Stimulated activated memory B cell treated with anti-CD40 and anti-IgM and Interleukin-4, amounts not matched to agents 10 μg/mL and 1 μg/mL and 100 μg/mL, for 72 hours (primary cell): Measurements from ENCODE around the gene RAET1E.
"Not testable (repeated sequence)": the region's sequence is repeated elsewhere in the genome, so short reads cannot be mapped to it uniquely, and the experiment has no call there.

Experiments
- ATAC-seq: fragments of 150-1000 bp; cut with Tn5 transposase; 2 replicates; pipeline ENCODE4 v1.10.0; 2021
- H3K27ac Mint-ChIP-seq: one replicate; pipeline ENCODE4 v1.8.0; 2022; ENCODE audit warnings: mild to moderate bottlenecking, mixed read lengths
- H3K27me3 Mint-ChIP-seq: one replicate; pipeline ENCODE4 v1.8.0; 2022; ENCODE audit warnings: mixed read lengths
- H3K36me3 Mint-ChIP-seq: one replicate; pipeline ENCODE4 v1.8.0; 2022; ENCODE audit warnings: mixed read lengths
- H3K4me1 Mint-ChIP-seq: one replicate; pipeline ENCODE4 v1.8.0; 2022; ENCODE audit warnings: mixed read lengths
- H3K4me3 Mint-ChIP-seq: one replicate; pipeline ENCODE4 v1.8.0; 2022; ENCODE audit warnings: mild to moderate bottlenecking, moderate library complexity, mixed read lengths
- H3K9me3 Mint-ChIP-seq: one replicate; pipeline ENCODE4 v1.8.0; 2022; ENCODE audit warnings: mixed read lengths

The RAET1E gene, protein sequence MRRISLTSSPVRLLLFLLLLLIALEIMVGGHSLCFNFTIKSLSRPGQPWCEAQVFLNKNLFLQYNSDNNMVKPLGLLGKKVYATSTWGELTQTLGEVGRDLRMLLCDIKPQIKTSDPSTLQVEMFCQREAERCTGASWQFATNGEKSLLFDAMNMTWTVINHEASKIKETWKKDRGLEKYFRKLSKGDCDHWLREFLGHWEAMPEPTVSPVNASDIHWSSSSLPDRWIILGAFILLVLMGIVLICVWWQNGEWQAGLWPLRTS

DNA sequence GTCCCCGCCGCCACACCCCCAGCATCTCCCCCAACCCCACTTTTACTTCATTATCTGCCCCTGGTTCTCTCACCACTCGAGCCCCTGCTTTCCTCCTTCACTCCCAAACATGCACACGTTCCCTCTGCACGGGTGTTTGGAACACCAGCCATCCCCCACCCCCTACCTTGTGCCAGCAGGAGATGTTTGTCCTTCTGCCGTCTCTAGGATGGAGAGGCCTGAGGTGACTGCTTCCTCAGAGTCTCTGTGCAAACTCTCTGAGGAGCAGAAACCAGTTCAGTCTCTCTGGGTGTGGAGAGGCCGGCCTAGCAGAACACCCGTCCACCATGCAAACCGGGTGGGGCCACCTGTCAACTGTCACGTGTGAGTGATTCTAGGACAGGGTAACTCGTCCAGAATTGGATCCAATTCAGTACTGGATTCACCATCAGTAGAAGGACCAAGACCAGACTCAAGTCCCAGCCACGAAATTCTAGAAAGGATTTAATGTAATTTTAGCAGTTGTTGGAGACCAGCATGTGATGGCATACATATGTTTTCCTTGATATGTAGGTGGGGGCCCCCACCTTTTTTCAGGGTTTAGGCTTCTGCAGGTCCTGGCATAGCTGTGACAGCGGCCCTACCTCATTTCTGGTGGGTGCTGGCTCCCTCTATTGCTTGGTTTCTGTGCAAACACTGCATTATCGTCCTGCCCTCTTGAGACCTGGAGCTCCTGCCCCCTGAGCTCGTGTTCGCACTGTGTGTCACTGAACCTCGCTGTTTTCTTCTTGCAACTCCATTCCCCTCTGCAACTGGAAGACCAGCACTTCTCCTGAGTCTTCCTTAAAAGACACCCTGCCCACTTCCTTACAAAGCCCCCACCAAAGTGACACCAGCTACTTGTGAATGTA is at the start of gene RAET1E:
Gene RAET1E, minus strand, starts transcription at position 259 of the 890 bp plus-strand sequence. CDS start 7,212 bp downstream, outside the sequence.
- ATAC-seq = no peak
- Mint-ChIP-seq H3K4me1 (peaks cover 10% of the 10 kb centered on the region), H3K27me3 (peaks cover 72% of the 10 kb centered on the region), H3K27ac (no peak within 1 kb of the TSS), H3K9me3 (no peaks in the 10 kb centered on the region), H3K4me3 (no peak within 1 kb of the TSS), H3K36me3 (no peaks in the 10 kb centered on the region)

DNA sequence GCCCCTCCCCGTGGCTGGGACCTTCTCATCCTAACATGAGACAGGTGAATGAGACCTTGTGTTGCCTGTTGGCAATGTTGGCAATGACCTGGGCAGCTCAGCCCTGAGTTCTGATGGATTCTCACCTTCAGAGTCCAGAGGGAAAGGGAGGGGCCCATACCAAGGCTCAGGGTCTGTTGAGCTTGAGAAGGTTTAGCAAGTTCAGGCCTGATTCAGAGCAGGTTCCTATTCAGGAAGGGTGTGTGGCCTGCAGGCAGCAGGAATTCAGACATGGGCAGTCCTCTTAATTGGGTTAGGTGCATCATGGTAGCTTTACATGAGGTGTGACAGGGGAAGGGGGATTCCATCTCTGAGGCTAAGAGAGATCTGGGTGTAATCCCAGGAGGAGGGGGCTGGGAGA is 49.6 kb upstream of the RAET1E start:
- not testable (repeated sequence) for H3K4me1 Mint-ChIP-seq, H3K9me3 Mint-ChIP-seq, H3K36me3 Mint-ChIP-seq, ATAC-seq, H3K27ac Mint-ChIP-seq, H3K4me3 Mint-ChIP-seq
- peaks cover 68% of the 10 kb centered on the region for H3K27me3 Mint-ChIP-seq

DNA sequence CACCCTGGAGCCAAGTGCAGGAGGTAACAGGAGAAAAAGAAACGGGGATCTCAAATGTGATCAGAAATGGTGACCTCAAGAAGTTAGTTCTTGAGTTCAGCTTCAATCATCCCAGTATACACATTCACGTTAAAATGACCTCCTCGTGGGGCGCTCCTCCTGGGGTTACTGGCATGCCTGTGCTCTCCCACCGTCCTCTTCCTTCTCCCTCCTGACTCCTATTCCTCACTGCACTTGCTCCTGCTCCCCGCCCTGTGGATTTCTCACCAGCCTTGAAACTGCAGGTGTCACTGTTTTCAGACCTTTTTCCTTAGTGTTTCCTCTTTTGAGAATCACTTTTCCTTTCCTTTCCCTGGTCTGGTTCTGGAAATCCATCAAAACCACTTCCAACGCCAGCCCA is 48.7 kb upstream of the RAET1E start:
- not testable (repeated sequence) for ATAC-seq, H3K27ac Mint-ChIP-seq, H3K9me3 Mint-ChIP-seq, H3K36me3 Mint-ChIP-seq, H3K4me3 Mint-ChIP-seq
- peaks cover 68% of the 10 kb centered on the region for H3K27me3 Mint-ChIP-seq
- H3K4me1 Mint-ChIP-seq = peaks cover 18% of the 10 kb centered on the region

DNA sequence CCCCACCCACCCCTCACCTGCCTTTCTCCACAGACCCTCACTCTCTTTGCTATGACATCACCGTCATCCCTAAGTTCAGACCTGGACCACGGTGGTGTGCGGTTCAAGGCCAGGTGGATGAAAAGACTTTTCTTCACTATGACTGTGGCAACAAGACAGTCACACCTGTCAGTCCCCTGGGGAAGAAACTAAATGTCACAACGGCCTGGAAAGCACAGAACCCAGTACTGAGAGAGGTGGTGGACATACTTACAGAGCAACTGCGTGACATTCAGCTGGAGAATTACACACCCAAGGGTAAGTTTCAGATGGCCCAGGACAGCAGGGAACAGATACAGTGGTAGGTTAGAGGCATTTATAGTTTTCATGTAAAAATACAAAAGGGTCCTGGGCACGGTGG is 47.4 kb upstream of the RAET1E start:
- not testable (repeated sequence) for H3K27ac Mint-ChIP-seq, H3K36me3 Mint-ChIP-seq, H3K4me3 Mint-ChIP-seq, H3K9me3 Mint-ChIP-seq
- Mint-ChIP-seq H3K27me3 (peaks cover 68% of the 10 kb centered on the region), H3K4me1 (peaks cover 23% of the 10 kb centered on the region)
- peak; percentile 78 for ATAC-seq

DNA sequence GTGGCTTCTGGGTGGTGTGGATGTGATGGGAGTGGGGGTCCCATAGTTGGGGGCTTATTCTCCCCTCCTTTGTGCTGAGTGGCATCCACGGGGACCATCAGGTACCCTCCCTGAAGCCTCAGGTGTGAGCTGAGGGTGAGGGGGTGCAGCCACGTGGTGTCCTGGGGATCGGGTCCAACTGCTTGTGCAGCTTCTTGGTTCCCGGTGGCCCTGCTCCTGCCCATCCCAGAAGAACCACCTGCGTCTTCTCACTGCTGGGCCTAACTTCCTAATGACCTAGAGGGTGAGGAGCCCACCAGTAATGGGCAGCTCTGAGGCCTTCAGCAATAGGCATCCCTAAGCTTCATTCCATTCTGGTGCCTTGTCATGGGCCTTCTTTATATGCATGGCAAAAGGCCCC is 45.4 kb upstream of the RAET1E start:
- H3K4me1 Mint-ChIP-seq = peaks cover 43% of the 10 kb centered on the region

DNA sequence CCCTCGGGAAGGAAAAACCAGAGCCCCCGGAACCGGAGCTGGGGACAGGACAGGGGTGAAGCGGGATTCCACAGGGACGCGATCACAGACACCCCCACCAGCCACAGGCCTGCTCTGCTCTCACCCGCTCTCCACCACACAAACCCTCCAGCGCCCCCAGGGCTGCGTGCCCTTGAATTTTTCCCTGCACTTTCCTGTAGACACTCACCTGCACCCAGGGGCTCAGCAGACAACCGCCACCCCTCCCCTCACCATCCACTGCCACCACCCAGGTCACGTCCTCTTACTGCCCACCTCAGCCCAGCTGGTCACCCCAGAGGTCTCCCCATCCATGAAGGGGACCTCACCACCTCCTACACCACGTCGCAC is 44.5 kb upstream of the RAET1E start:
- no peak for ATAC-seq
- peaks cover 71% of the 10 kb centered on the region for H3K27me3 Mint-ChIP-seq

More for the DNA sequence above, 45.4 kb upstream of the RAET1E start:
- not testable (repeated sequence) for H3K9me3 Mint-ChIP-seq, ATAC-seq, H3K36me3 Mint-ChIP-seq, H3K27ac Mint-ChIP-seq
- H3K27me3 Mint-ChIP-seq = peaks cover 71% of the 10 kb centered on the region
- peak overlapping the region; percentile 93 for H3K4me3 Mint-ChIP-seq

DNA sequence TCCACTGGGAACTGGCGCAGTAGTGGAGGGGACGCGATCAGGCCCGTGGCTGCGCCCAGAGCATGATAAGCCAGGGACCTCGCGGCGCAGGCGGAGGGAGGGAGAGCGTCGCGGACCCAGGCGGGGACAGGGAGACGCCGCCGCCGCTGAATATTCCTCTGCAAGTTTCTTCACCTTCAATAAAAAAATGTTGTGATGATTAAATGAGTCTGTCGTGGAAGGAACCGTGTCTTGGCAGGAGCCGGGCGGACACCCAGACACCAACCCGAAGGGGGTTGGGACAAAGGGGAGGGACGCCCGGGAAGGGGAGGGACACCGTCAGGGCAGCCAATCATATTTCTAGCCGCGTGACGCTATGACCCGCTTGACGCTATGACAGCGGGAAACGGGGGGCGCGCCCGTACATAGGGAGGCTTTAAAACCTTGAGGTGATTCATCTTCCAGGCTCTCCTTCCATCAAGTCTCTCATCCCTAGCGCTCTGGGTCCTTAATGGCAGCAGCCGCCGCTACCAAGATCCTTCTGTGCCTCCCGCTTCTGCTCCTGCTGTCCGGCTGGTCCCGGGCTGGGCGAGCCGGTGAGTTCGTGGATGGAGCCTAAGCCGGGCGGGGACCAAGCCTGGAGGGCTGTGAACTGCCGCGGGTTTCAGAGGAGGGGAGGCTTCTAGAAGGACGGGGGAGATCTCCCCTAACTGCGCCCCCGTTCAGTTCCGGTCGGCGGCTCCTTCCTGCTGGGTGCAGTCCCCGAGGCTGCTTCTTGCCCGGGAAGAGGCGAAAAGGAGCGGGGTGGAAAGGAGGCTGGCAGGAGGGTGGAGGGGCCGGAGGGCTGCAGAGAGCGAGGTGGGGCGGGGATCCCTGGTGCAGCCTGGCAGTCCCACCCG is 43.9 kb upstream of the RAET1E start, which contains the start of gene ULBP2:
Gene ULBP2, plus strand, starts transcription at position 432 of the 878 bp plus-strand sequence. Its CDS starts 59 bp downstream, at position 491.
- peak; percentile 79 for ATAC-seq
- Mint-ChIP-seq H3K36me3 (no peaks in the 10 kb centered on the region), H3K27me3 (peaks cover 73% of the 10 kb centered on the region), H3K4me3 (peak within 1 kb of the TSS; percentile 93), H3K27ac (peak within 1 kb of the TSS; percentile 49), H3K9me3 (no peaks in the 10 kb centered on the region), H3K4me1 (peaks cover 52% of the 10 kb centered on the region)

More for the DNA sequence above, 44.5 kb upstream of the RAET1E start:
- H3K4me3 Mint-ChIP-seq = peak overlapping the region; percentile 93
- H3K4me1 Mint-ChIP-seq = peaks cover 51% of the 10 kb centered on the region
- H3K9me3 Mint-ChIP-seq = no peaks in the 10 kb centered on the region
- no peak overlapping the region for H3K27ac Mint-ChIP-seq
- no peaks in the 10 kb centered on the region for H3K36me3 Mint-ChIP-seq

DNA sequence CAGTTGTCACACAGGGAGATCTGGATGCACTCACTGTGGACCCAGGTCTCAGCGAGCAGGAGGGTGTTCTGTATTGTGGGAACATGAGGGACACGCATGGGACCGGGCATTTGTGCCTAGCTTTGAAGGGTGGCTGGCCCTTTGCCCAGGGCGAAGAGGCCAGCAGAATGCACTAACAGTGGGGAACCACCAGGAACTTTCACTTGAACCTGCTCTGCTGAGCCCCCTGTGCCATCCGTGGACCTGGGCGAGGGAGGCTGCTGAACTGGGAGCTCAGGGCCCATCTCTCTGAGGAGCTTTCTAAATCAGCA is 42.7 kb upstream of the RAET1E start:
- Mint-ChIP-seq H3K27ac (no peak overlapping the region), H3K27me3 (peaks cover 79% of the 10 kb centered on the region)

DNA sequence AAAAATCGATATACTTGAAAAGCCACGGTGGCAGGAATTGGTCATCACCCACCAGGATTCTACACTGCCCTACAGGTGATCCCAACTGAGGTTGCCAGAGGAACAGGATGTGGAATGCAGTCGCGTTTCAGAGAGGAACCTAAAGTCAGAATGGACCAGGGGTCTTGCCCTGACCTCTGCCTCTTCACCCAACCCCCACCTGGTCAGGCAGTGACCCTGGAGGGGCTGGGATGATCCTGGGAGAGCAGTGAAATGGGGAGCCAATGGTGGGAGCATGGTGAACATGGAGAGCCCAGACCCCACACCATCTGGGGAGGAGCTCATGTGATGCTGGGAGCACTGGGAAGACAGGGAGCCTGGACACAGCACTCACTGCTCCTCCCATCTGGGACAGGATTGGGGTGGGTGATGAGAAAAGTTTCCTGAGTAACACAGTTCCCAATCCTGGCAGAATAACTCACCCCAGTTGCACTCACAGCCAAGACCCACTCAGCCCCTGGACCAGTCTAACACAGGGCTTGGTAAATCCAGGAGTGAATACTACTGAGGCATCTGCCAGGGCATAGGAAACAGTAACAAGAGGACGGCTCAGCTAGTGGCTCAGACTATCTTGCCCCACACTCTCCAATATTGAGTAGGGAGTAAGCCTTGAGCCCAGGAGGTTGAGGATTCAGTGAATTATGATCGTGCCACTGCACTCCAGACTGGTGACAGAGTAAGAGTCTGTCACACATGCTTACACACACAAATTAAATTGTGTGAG is 42.2 kb upstream of the RAET1E start:
- Mint-ChIP-seq H3K27me3 (peaks cover 84% of the 10 kb centered on the region), H3K4me1 (peaks cover 47% of the 10 kb centered on the region), H3K27ac (no peak overlapping the region), H3K9me3 (no peaks in the 10 kb centered on the region), H3K4me3 (no peak overlapping the region), H3K36me3 (no peaks in the 10 kb centered on the region)
- no peak for ATAC-seq

More for the DNA sequence above, 42.7 kb upstream of the RAET1E start:
- Mint-ChIP-seq H3K4me3 (no peak overlapping the region), H3K4me1 (peaks cover 52% of the 10 kb centered on the region), H3K9me3 (no peaks in the 10 kb centered on the region), H3K36me3 (no peaks in the 10 kb centered on the region)
- no peak for ATAC-seq

DNA sequence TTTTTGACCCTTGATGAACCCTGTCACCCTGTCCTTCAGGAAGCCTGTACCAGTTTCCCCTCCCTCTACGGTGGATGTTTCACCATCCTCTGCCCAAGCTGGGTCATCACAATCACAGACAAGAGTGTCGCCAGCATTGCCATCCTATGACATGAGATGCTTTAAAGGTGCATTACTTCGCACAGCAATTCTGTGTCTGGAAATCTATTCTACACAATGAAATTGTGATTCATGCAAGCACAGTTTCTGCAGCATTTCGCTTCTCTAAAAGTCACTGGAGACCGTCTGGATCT is 41.4 kb upstream of the RAET1E start:
- Mint-ChIP-seq H3K9me3 (no peaks in the 10 kb centered on the region), H3K4me3 (peak overlapping the region; percentile 74), H3K27me3 (peaks cover 92% of the 10 kb centered on the region), H3K36me3 (no peaks in the 10 kb centered on the region), H3K27ac (peak overlapping the region; percentile 79), H3K4me1 (peaks cover 50% of the 10 kb centered on the region)
- no peak for ATAC-seq

DNA sequence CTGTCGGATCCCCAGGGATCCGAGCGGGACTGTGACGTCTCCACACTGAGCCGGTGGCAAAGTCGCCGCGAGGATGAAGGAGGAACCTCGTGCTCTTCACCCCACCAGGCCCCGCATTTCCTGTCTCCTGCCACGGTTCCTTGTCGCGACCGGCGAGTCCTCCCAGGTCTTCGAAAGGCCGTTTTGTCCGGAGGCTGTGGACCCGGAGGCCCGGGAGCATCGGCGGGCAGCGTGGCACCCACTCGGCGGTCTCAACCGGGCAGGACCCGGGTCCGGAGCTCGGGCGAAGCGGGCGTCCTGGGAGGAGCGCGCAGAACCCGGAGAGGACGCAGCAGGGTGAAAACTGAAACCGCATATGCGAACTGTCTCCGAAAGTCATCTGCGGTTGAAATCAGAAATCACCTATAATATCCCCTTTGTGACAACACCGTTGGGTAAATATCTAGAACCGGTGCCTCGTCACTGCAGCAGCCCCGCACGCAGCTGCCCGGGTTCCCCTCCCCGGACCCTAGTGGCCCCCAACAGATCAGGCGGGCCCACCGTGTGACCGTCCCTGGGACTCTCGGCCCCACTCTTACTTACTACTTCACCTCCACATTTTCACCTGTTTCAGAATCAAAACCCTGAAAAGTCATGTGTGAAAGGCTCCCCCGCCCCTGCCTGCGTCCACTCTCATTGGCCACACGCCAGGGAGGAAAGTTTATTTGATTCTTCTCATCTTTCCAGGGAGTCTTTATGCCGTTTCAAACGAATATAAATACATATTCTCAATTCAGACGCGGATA is 40.9 kb upstream of the RAET1E start:
- no peaks in the 10 kb centered on the region for H3K9me3 Mint-ChIP-seq
- H3K27ac Mint-ChIP-seq = peak overlapping the region; percentile 79
- no peaks in the 10 kb centered on the region for H3K36me3 Mint-ChIP-seq
- peak overlapping the region; percentile 74 for H3K4me3 Mint-ChIP-seq
- peaks cover 52% of the 10 kb centered on the region for H3K4me1 Mint-ChIP-seq
- H3K27me3 Mint-ChIP-seq = peaks cover 95% of the 10 kb centered on the region
- ATAC-seq = peak; percentile 67

DNA sequence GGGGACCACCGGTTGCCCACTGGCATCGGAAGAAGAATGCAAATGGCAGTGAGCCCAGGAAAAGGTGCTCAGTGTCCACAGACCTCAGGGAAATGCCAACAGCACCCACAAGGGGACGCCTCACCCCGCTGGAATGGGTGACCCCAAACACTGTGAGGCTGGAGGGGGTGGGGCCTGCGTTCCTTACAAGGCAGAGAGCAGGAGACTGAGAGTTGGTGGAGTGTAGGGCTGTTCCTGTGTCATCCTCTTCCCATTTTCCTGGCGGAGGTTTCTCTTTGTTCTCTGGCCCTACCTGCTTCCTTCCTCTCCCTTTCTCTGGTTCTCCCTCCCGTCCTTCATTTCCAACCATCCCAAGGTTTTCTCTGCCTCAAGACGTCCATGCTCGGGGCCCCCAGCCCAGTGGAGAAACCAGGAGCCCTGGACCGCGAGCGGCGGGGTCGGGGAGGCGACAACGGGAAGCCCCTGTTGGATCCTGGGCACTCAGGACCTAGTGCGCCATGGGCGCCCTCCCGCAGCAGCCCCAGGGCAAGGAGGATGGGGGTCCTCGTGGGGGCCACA is 40.2 kb upstream of the RAET1E start:
- peaks cover 98% of the 10 kb centered on the region for H3K27me3 Mint-ChIP-seq
- H3K36me3 Mint-ChIP-seq, H3K9me3 Mint-ChIP-seq: not testable (repeated sequence)
- H3K4me3 Mint-ChIP-seq = peak overlapping the region; percentile 74
- peaks cover 52% of the 10 kb centered on the region for H3K4me1 Mint-ChIP-seq
- peak overlapping the region; percentile 79 for H3K27ac Mint-ChIP-seq
- peak; percentile 52 for ATAC-seq

DNA sequence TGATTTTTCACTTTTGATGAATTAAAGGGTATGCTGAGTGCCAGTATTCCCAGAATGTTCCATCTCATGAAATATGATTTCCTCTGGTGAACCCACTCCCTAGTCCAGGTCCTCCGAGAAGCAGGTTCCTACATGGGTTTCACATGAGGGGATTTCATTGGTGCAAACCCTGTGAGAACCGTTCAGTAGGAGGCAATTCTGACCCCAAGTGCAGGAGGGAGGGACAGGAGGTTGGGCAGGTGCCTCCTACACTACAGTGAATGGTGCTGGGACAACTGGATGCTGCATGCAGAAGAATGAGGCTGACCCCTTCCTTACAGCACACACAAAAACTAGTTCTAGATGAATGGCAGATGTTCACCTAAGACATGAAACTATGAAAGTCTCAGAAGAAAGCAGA is 38.8 kb upstream of the RAET1E start:
- H3K9me3 Mint-ChIP-seq = no peaks in the 10 kb centered on the region
- H3K27ac Mint-ChIP-seq = no peak overlapping the region
- H3K4me3 Mint-ChIP-seq = no peak overlapping the region
- peaks cover 40% of the 10 kb centered on the region for H3K4me1 Mint-ChIP-seq
- H3K36me3 Mint-ChIP-seq = no peaks in the 10 kb centered on the region
- H3K27me3 Mint-ChIP-seq = peaks cover 96% of the 10 kb centered on the region
- ATAC-seq = no peak

DNA sequence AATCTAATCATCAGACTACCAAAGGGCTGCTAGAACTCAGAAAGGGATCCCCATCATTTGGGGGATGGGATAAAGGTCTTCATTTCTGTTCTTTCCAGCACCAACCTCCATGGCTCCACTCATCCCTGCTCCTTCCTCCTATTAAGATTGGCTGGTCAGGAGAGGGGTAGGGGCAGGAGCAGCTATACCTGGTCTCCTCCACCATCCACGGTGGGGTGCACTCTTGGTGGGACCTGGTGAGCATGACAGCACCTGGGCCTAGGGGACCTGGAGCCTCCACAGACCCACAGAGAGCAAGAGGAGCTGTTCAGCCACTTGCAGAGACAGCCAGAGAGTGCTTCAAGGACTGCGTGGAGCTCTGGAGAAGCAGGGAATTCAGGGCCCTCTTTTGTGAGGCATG is 37.8 kb upstream of the RAET1E start:
- no peak overlapping the region for H3K4me3 Mint-ChIP-seq
- H3K36me3 Mint-ChIP-seq = no peaks in the 10 kb centered on the region
- no peaks in the 10 kb centered on the region for H3K9me3 Mint-ChIP-seq
- H3K27me3 Mint-ChIP-seq = peaks cover 96% of the 10 kb centered on the region
- peaks cover 34% of the 10 kb centered on the region for H3K4me1 Mint-ChIP-seq
- H3K27ac Mint-ChIP-seq = no peak overlapping the region
- no peak for ATAC-seq
